Measurements from ENCODE around the gene TMEM200A.
"Not testable (repeated sequence)": the region's sequence is repeated elsewhere in the genome, so short reads cannot be mapped to it uniquely, and the experiment has no call there.

TMEM200A gene

DNA sequence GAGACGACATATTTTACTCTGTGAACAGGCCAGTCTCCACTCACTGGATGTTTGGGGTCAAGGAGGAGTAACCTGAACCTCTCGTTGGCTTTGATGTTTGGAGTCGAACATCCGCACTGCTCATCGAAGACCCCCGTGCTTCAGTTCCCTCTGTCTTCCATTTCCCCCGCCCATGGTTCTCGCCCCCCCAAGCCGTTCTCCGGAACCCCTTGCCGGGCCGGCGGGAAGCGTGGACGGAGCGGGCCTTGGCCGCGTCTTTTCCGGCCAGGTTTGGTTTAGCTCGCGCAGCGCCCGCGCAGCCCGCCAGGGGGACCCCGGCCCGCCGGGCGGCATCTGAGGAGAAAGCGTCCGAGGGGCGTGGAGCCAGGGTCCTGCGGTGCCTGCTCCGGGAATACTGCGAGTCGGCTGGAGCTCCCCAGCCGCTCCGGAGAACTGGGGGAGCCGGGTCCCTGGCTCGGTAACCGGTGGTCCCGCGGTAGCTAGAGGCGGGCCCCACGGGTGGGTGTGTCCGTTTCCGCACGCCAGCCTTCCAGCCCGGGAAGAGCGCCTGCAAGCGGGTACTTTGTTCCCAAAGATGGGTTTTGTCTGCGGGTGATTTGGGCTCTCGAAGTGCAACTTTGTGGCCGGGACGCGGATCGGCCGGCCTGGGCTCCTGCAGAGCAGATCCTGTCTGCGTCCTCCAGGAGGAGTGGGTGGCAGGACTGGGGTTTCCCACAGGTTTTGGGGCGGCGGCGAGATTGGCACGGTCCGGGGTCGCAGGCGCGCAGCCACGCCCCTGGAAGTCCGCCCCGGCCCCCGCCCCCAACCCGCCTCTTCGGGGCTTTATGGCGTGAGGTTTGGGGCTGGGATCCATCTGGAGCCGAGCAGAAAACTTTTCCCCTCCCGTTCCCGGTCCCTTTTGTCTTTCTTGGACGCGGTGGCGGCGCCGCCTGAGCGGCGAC is at the start of gene TMEM200A:
TMEM200A (plus strand) TSS at position 852 of the 941 bp plus-strand sequence. CDS start 74,406 bp downstream, outside the sequence.
- peak in 1 of 2 donors; percentile 32 for DNase-seq (ENCODE audit: low read depth in 2 of 2)

DNA sequence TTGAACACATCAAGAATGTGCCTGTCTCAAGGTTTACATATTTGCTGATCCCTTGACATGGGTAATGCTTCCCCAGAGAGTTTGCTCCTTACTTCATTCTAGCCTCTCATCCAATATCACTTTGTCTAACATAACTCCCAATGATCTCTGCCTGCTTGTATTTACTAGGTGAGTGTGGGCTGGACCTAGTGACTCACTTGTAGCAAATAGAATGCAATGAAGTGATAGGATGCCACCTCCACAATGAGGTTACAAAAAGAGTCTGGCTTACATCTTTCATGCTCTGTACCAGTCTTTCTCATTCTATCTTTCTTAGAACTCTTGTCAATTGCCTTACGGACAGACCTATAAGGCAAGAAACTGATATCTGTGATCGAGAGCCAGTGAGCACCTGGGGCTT is 44.9 kb upstream of the TMEM200A start:
- DNase-seq (ENCODE audit: low read depth in 2 of 2) = no peak

DNA sequence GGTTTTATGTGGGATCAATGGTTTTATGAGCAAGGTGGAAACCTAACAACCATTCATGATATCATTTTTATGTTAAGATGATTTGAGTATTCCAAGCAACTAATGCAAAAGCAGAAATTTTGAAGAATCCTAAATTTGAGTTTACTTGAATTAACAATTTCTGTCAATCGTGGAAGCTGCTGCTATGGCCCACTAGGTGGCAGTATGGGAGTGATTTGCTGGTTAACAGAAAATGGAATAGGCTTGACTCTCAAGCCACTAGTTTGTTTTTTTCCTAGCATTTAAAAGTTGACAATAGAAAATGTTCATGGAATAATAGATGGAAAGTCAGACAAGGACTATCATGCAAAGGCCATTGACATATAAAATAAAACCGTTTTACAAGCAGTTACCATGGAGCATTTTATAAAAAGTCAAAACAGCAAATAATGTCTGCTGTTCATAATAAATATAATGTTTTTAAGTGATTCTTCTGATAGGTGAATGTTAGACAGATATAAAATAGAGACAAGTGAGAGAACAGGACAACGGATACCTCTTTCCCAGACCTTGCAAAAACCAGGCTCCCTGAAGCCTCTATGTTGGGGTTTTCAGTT is 43.0 kb upstream of the TMEM200A start:
- DNase-seq (ENCODE audit: low read depth in 2 of 2) = peak; percentile 12 to 23

DNA sequence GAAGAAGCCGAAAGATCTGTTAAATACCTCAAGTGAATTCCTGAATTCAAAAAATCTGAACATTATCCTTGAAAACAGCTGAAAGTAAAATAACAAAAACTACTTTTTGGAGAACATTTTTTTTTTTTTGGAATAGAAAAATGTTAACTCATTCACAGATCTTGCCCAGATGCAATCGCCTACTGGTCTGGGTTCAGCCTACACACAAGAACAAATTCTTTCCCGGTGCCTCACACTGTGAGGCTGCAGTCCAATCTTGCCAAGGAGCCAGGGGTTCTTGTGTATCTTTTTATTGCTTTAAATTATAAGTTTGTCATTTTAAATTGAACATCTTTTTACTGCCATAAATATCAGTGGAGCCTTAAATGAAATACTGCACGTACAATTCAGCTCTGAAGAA is 41.2 kb upstream of the TMEM200A start:
- DNase-seq (ENCODE audit: low read depth in 2 of 2) = no peak

DNA sequence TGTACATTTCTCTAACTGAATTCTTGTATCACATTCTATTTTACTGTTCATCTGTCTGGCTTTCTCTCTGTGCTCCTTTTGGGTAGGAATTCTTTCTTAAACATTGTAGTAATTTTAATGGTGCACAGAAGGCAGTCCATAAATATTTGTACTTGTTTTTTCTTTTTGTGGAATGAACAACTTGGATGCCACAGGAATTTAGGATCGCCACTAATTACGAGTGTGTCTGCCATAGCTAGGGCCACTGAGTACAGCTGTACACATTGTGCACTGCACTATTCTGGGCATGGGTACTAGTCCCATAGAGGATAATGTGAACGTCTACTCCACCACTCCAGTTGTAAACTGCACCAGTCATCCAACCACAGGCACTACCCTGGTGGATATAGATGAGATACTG is 39.3 kb upstream of the TMEM200A start:
- no peak for DNase-seq (ENCODE audit: low read depth in 2 of 2)

DNA sequence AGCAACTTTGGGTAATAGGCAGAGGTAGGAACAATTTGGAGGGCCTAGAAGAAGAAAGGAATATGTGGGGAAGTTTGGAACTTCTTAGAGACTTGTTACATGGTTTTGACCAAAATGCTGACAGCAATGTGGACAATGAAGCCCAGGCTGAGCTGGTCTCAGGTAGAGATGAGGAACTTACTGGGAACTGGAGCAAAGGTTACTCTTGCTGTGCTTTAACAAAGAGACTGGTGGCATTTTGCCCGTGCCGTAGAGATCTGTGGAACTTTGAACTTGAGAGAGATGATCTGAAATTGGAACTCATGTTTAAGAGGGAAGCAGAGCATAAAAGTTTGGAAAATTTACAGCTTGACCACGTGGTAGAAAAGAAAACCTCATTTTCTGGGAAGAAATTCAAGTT is 28.3 kb upstream of the TMEM200A start:
- DNase-seq (ENCODE audit: low read depth in 2 of 2) = no peak

DNA sequence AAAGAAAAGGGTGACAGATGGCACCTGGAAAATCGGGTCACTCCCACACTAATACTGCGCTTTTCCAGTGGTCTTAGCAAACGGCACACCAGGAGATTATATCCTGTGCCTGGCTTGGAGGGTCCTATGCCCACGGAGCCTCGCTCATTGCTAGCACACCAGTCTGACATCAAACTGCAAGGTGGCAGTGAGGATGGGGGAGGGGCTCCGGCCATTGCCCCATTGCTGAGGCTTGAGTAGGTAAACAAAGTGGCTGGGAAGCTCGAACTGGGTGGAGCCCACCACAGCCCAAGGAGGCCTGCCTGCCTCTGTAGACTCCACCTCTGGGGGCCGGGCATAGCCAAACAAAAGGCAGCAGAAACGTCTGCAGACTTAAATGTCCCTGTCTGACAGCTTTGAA is 19.5 kb upstream of the TMEM200A start:
- DNase-seq (ENCODE audit: low read depth in 2 of 2) = not testable (repeated sequence)

DNA sequence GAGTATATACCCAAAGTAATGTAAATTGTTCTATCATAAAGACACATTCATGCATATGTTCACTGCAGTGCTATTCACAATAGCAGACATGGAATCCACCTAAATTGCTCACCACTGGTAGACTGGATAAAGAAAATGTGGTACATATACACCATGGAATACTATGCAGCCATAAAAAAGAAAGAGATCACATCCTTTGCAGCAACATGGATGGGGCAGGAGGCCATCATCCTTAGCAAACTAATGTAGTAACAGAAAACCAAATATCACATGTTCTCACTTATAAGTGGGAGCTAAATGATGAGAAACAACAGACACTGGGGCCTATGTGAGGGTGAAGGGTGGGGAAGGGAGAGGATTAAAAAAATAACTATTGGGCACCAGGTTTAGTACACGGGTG is 11.5 kb upstream of the TMEM200A start:
- DNase-seq (ENCODE audit: low read depth in 2 of 2) = no peak

DNA sequence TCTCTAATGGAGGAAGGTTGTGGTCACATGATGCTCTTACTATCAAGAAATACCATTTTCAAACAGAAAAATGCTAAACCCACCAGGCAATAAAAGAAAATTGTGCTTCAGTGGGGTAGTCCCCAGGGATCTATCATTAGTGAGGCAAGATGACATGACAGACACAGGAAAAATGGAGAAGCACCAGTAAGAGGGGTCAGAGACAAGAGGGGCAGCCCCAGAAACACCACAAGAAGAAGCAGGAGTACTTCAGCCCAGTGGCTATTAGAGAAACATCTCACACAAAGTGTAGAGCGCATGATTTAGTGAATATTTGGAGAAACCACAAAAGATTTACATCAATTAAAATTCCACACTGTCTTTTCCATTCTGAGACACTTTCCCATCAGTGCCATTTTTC is 10.2 kb upstream of the TMEM200A start:
- no peak for DNase-seq (ENCODE audit: low read depth in 2 of 2)

DNA sequence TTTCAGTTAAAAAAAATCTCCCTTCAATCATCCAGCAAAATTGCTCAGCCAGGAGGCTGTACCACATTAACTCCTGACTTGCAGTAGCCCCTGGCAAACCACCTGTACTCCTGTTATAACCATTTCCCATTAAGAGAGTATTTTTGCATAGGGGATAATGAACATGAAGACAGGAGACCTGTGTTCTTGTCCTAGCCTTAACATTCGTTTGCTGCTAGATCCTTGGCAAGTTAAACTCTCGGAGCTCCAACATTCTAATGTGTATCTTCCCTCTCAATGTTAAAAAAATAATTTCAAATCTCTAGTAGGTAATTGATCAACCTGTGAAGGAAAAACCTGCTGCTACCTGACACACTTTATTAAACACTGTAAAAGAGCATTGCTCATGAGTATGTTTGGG is 8.4 kb upstream of the TMEM200A start:
- no peak for DNase-seq (ENCODE audit: low read depth in 2 of 2)

DNA sequence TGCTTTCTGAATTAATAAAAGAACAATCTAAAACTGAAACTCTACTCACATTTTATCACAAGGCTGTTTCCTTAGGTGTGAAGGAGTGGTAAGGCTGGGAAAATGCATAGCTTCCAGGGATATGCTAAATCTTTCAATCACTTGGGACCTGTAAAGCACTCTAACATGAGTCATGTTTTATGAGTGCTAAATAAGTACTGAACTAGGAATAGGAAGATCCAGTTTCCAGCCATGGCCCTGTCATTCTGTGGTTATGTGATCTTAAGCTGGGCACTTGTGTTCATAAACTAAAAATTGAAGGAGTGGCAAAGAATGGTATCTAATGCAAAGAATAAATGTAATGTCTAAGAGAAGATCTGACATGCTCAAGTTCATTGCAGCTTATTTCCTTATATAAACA is 6.1 kb upstream of the TMEM200A start:
- DNase-seq (ENCODE audit: low read depth in 2 of 2) = no peak

DNA sequence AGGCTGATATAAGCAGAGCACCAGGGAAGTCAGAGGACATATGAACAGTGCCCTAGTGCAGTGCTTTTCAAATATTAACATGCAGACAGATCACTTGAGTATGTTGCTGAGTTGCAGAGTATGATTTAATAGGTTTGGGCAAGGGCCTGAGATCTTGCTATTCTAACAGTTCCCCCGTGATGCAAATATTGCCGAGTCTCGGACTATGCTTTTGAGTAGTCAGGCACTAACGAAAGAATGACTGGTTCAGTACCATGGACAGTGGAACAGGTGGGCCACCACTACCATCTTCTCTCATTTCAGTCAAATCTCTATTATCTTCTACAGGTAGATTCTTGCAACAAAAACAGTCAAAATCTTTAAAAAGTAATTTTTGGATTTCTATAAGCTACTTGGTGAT is 3.7 kb upstream of the TMEM200A start:
- DNase-seq (ENCODE audit: low read depth in 2 of 2) = no peak

DNA sequence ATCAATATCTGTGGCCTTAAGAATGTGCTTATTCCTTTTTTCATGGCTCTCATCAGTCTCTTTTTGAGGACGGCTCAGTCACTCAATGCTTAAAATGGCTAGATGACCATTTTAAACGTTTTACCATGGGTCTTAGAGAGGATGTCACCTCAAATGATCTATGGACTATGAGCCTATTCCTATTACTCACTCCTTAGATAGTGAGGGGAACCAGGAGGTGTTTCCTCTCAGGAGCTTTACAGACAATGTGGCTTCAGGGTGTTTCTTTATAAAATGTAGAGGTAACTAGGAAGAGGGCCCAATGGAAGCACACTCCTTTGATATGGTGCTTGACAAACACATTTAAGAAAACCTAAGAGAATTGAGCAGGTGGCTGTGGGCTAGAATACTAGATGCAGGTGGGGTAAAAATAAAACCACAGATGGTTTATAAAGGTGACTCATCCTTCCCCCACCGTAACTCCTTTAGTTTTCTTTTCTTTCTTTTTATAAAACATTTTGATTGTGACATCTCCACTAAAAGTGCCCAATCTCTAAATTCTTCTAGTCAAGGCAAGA is 1.5 kb upstream of the TMEM200A start:
- DNase-seq (ENCODE audit: low read depth in 2 of 2) = no peak

DNA sequence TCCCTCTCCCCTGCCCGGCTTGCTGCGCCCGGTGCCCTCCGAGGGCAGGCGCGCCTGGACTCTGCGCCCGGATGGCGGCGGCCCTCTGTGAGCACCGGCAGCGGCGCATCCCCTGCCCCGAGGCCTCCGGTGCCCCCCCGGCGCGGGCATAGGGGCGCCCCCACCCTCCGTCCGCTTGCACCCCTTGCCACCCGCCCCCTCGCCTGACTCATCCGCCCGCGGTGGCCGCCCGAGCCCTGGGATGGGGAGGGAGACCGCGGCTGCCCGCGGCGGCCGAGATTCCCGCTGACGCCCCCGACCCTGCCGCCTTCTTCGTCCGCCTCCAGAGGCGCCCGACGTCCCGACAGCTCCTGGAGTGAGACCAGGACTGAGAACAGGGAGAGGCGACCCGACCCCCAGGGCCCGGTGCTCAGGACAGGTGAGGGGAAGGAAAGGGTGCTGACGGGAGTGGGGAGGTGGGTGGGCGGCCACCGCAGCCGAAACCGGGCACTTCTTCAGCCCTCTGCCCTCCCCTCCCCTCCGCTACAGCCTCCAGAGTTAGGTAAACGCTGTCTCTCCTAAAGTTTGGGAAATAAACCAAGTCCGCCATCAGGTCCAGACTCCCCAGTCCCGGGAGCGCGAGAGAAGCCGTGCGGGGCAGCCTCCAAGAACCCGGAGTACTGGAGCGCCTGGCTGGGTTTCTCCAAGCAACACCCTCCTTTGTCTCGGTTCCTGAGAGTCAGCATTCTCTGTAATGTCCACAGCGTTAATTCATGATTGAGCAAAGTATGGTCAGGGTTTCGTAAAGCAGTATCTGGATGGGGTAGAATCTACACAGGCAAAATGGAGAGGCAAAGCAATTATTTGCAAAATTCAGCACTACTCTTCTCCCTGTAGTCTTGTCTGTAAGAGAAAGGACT is 539 bp downstream of the TMEM200A start:
- no peak for DNase-seq (ENCODE audit: low read depth in 2 of 2)

DNA sequence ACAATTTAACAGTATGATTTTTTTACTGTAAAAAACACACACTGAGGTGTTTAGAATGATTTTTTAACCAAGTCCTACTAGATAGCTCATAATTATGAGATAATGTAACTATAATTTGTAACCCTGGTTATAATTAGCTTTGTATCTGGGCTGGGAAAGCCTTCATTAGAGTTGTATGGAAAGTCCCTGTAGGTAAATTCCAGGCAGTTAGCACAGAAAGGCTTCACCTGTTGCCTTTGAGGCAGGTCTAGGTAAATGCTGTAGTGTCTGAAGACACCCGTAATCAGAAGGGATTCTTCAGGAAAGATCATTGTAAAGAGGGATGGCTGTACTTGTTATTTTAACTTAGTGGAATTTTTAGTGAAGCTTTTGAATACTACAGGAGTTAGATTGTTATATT is 1.9 kb downstream of the TMEM200A start:
- no peak for DNase-seq (ENCODE audit: low read depth in 2 of 2)

DNA sequence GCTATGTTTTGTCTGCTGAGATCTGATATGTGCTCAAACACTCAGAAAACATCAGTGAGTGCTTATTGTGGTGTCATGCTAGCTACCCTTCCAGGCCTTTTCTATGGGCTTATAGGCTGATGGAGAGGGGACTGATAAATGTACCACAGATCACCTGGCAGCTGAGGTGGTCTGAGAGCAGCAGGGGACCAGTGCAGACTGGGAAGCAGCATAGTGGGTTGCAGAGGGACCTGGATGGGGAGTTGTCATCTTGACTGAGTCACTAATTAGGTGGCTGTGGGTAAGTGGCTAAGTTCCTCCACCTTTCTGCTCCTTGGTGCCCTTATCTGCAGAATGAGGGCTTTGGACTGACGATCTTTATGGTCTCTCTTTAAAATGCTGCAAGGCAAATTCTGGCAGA is 2.8 kb downstream of the TMEM200A start:
- DNase-seq (ENCODE audit: low read depth in 2 of 2) = no peak

DNA sequence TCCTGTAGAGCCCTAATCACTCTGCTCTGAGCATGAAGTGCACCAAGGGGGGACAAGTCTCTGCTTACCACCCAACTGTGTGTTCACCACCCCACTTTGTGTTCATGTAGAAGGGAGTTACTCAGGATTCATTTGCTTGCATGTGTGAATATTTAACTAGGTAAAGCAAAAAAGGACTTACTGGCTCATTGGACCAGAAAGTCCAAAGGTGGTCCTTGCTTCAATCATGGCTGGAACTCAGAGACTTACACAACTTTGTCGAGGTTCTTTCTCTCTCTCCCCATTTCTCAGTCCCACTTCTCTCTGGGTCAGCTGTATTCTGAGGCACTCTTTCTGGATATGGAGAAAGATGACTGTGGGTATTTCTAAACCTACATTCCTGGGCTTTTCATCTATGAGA is 4.0 kb downstream of the TMEM200A start:
- DNase-seq (ENCODE audit: low read depth in 2 of 2) = no peak

DNA sequence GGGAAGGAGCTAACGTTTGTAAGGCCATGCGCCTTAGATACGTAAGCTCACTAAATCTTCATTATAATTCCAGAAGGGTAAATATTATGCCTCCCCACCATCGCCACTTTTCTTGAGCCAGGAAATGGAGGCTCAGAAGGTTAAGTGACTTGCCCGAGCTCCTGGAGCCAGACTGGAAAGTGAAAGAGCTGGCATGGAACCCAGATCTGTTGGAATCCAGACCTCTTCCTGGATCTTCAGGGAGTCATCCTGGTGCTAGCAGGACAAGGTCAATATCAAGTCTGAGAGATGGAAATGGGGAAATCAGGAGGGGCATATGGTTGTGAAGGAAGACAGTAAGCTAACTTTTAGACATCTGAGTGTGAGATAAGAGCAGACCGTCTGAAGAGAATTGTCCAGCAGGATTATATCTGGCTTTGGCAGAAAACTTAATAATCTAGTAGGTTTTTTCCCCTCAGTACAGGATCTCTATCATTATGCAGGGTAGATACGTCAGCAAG is 6.2 kb downstream of the TMEM200A start:
- DNase-seq (ENCODE audit: low read depth in 2 of 2) = no peak

DNA sequence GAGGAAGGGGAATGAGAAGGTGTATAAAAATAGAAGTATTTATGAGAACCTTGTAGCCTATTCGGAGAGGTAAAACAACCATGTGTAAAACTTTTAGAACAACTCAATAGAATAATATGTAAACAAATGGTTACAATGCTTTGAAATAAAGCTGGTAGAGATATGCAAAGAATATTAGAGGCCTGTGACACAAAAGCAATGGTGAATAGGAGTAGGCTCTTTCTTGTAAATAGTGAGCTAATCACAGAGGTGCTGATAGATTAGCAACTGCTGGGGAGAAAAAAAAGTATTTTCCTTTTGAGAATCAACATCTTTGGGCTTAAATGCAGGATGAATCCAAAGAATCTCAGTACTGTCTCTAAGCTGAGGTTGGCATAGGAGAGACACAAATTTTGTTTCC is 7.0 kb downstream of the TMEM200A start:
- no peak for DNase-seq (ENCODE audit: low read depth in 2 of 2)

DNA sequence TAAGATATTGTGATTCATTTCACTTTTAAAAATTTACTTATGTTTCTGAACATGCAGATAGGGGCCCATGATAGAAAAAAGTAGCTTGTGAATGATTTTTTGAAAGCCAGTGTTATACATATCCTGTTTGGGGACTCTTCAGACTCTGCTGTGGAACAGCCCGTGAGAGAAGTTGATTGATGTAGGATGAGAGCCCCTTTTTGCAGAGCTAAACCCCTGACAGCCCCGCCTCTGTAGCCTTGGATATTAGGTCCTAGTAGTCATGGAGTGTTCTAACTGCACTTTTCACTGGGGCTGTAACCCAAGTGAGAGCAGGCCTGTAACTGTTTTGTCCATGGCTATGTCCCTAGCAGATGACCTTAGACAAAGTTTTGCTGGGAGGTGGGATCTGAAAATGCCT is 8.2 kb downstream of the TMEM200A start:
- no peak for DNase-seq (ENCODE audit: low read depth in 2 of 2)

DNA sequence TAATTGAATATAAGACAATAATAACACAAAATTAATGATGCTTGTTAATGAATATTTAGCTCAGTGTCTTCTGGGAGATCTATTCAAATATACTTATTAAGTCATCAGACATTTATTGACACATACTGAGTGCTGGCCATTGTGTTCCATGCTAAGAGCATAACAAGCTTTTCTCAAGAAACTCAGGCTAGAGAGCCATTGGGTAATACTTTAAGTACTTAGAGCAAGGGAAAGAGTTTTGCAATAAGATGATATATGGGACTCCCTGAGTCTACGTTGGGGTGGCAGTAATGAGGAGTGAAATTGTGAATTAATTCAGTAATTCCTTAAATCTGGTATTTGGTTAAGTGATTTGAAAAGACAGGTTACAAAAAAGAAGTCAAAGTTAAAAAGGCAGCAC is 11.1 kb downstream of the TMEM200A start:
- no peak for DNase-seq (ENCODE audit: low read depth in 2 of 2)

DNA sequence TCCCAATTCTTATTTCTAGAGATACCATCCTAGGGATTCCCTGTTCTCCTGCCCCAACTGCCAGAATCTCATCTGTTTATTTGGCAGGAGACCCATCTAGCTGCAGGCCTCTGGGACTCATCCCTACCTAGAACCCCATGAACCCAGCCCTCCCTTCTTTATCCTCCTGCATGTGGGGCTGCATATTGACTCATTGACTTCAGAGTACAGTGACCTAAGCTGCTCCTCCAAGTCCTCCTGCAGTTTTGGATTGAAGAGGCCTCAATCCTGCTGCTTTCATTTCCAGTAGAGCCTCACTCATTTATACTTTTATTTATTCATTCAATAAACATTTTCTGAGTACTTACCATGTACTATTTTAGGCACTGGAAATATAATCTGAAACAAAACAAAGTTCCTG is 11.6 kb downstream of the TMEM200A start:
- no peak for DNase-seq (ENCODE audit: low read depth in 2 of 2)

All from stimulated activated CD8-positive, alpha-beta memory T cell treated with anti-CD3 and anti-CD28 coated beads, Interleukin-7, amount 100 ng/mL, for 1 hour (primary cell).